ENCODE results near the gene KIFC1.

GRCh38 chr6:33411632-33412005, 20.0 kb downstream of the KIFC1 start:
- TF ChIP-seq CTCF (IDR thresholded peaks at IDR 0.05) (no peak), POLR2A (IDR thresholded peaks at IDR 0.05) (no peak)
